Hepatic stellate cell (primary cell): Measurements from ENCODE around the gene VARS1.

Experiments
- DNase-seq: peaks from one replicate; pipeline ENCODE4 v3.0.0; 2011; ENCODE audit warnings: low spot score

The VARS1 gene

GRCh38 chr6:31771992-31772358, 23.6 kb downstream of the VARS1 start:
- DNase-seq, result no peak

DNA sequence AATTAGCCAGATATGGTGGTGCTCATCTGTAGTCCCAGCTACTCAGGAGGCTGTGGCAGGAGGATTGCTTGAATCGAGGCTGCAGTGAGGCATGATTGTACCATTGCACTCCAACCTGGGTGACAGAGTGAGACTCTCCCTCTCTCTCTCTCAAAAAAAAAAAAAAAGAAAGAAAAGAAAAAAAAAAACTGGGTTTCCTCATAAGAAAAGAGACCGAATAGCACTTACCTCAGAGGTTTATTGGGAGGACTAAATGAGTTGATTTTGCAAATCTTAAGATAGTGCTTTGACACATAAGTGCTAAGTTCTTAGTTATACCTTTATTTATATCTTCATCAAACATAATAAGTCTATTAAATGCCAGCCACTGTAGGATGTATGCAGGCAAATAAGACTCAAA, 24.7 kb downstream of the VARS1 start:
- no peak for DNase-seq

DNA sequence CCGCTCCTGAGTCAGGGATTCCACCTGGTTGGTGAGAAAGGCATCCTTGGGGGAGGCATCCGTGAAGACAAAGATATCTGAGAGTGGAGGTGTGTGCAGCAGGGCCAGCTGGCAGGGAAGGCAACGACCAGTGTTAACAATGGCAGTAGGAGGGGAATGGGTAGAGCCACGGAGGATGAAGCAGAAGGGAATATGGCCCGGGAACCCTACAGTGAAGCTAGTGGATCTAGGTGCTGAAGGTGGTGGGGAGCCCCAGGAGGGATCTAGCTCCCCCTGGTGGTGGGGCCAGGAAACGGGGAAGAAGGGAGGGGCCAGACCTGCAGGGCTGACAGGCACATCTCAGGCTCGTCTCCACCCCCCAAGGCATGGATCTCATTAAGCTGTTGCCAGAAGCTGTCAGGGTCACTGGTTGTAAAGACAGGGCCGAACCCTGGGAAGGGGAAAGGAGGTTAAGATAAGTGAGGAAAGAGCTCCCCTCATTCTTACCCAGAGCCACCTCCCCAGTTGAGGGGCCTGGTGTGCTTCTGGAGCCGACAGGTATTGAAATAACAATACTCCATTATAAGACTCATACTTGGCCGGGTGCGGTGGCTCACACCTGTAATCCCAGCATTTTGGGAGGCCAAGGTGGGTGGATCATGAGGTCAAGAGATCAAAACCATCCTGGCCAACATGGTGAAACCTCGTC, 25.7 kb downstream of the VARS1 start:
- peak; percentile 87 for DNase-seq

DNA sequence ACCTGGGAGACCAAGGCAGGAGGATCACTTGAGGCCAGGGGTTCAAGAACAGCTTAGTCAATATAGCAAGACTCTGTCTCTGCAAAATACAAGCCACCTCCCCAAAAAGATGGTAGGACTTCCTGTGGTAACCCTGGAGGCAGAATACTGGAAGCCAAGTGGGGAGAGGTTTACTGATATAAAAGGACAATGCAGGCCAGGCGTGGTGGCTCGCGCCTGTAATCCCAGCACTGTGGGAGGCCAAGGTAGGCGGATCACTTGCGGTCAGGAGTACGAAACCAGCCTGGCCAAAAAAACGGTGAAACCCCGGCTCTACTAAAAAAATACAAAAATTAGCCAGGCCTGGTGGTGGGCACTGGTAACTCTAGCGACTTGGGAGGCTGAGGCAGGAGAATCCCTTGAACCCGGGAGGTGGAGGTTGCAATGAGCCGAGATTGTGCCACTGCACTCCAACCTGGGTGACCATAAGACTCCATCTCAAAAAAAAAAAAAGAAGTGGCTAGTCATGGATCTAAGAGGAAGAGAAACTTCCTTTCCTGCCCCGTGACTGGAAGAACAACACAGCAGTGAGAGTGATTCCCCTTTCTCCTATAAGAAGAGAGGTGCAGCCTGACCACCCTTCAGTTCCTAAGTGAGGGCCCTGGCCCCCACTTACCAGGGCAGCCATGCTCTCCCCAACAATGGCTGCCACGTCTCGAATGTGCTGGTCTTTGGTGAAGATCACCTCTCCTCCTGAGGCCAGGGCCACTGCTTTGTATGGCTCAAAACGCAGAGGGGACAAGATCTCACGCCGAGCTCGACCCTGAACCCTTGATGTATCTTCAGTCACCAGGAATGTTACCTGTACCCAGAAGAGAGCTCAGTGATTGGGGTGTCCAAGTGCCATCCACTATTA, 26.9 kb downstream of the VARS1 start:
- DNase-seq, result no peak

DNA sequence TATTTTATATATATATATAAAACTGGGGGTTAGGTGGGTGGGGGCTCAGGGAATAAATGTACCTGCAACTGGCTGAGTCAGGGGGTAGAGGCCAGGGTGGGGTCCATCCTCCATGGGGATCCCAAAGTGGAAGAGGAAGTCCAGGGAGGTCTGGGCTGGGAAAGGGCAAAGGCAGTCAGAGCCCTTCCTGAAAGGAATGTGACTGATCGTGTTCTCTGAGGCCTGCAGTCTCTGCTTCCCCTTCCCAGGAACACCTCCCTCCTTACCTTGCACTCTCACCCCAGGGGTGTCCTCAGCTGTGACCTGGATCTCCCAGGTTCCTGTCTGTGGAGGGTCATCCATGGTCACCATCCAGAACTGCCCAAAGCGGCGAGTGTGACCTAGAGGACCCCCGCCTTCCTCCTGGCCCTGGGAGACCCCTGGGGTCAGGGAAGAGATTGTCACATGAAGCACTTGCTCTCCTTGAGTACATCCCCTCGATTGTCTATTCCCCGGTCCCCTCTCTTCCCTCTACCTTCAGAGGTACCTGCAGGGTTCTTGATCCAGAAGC, 28.4 kb downstream of the VARS1 start:
- DNase-seq, result no peak

- peak; percentile 55 for DNase-seq
Measured at GRCh38 chr6:31765910-31766794, 29.4 kb downstream of the VARS1 start.

DNA sequence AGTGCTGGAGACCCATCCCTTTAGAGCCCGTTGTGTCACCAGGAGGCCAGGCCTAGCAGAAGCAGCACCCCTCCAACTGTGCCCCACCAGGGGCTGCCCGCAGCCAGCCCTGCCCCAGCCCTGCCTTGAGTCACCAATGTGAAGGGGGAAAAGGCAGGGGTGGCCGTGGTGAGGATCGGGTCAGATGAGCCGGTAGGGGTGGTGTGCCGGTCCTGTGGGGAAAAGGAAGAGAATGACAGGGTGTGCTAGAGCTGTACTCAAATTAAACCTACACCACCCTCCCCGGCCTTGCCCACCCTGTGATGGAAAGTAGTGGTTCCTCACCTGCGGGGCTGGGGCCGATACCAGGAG, 30.0 kb downstream of the VARS1 start:
- DNase-seq, result no peak

DNA sequence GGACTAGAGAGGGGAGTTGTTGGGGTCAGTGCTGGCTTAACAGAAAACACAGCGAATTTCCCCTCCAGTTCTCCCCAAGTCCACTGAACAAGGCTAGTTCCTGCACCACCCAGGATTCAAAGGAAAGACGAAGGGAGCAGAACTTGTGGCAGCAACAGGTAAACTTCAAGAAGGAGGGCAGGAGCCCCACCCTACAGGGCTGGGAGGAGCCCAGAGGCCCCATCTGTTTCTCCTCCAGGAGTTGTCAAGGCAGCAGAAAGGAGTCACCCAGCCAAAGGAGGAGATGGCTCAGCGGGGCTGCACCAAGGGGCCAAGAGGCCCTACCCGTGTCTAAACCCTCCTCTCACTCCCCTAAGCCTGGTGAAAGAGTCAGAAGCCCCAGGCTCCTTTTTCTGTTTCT, 31.4 kb downstream of the VARS1 start:
- peak; percentile 40 for DNase-seq

GRCh38 chr6:31763619-31763940, 32.0 kb downstream of the VARS1 start:
- DNase-seq, result peak; percentile 96

GRCh38 chr6:31762878-31763618, 32.5 kb downstream of the VARS1 start:
- peak; percentile 37 for DNase-seq

DNA sequence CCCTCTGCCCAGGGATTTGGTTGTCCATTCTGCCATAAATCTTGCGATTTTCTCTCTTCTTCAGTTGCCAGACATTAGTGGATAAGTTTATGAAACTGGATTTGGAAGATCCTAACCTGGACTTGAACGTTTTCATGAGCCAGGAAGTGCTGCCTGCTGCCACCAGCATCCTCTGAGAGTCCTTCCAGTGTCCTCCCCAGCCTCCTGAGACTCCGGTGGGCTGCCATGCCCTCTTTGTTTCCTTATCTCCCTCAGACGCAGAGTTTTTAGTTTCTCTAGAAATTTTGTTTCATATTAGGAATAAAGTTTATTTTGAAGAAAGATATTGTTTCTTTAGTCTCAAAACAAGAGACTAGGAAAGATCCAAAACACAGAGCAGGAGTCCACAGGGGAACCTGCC, 33.2 kb downstream of the VARS1 start, which contains the start of gene SAPCD1:
Gene SAPCD1, plus strand, starts transcription at position 301 of the 400 bp plus-strand sequence. CDS start 399 bp downstream, outside the sequence.
- DNase-seq, result no peak

GRCh38 chr6:31761343-31761742, 34.2 kb downstream of the VARS1 start:
- DNase-seq, result no peak

GRCh38 chr6:31760790-31761189, 34.8 kb downstream of the VARS1 start:
- no peak for DNase-seq

DNA sequence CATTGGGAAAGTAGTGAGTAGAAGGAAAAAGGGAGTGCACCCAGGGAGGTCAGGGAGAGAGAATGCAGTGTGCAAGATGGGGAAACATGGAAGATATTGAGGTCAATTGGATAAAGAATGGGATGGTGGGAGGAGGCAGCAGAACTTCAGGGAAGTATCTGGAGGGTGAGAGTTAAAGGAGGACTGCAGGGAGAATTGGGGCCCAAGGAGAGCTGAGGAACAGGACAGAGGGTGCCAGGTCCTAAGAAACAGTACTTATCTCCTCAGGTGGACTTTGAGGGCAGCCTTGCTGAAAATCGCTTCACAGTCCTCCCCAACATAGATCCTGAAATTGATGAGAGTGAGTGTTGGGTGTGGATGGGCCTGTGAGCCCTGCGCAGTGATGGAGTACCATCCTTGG, 37.3 kb downstream of the VARS1 start:
- no peak for DNase-seq

- DNase-seq, result peak; percentile 79
Measured at GRCh38 chr6:31752739-31753319, 42.7 kb downstream of the VARS1 start.

- DNase-seq, result no peak
Measured at GRCh38 chr6:31750411-31751022, 45.0 kb downstream of the VARS1 start.

DNA sequence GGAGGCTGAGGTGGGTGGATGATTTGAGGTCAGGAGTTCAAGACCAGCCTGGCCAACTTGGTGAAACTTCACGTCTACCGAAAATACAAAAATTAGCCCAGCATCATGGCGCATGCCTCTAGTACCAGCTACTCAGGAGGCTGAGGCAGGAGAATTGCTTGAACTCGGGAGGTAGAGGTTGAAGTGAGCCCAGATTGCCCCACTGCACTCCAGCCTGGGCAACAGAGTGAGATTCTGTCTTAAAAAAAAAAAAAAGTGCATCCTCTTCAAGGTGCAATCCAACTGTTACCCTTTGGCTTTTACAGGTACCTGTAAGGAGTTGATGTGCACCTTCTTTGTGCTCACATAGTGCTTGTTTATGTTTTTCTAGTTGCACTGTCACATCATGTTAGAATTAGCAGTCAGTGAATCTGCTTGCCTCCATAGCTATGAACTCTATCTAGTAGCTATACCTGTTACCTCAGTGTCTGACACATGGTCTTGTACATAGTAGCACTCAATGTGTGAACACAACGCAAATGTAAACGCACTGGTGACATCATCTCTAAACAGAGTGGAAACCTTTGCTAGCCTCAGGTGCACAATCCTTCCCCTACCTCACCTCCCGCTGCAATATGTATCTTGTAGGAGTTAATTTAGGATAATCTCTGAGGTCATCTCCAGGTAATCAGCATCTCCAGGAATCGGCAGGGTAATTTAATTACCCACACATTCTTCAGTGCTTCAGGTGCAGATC, 46.1 kb downstream of the VARS1 start:
- DNase-seq, result no peak
